ENCODE data around the gene POLA1. TPM values are rescaled to one million over a fixed set of nuclear protein-coding genes. Genes with fewer than 3 reads are reported as not detected.
A peak's percentile ranks its signal among the peaks of the same experiment; 100 is the strongest.

Gene POLA1, protein sequence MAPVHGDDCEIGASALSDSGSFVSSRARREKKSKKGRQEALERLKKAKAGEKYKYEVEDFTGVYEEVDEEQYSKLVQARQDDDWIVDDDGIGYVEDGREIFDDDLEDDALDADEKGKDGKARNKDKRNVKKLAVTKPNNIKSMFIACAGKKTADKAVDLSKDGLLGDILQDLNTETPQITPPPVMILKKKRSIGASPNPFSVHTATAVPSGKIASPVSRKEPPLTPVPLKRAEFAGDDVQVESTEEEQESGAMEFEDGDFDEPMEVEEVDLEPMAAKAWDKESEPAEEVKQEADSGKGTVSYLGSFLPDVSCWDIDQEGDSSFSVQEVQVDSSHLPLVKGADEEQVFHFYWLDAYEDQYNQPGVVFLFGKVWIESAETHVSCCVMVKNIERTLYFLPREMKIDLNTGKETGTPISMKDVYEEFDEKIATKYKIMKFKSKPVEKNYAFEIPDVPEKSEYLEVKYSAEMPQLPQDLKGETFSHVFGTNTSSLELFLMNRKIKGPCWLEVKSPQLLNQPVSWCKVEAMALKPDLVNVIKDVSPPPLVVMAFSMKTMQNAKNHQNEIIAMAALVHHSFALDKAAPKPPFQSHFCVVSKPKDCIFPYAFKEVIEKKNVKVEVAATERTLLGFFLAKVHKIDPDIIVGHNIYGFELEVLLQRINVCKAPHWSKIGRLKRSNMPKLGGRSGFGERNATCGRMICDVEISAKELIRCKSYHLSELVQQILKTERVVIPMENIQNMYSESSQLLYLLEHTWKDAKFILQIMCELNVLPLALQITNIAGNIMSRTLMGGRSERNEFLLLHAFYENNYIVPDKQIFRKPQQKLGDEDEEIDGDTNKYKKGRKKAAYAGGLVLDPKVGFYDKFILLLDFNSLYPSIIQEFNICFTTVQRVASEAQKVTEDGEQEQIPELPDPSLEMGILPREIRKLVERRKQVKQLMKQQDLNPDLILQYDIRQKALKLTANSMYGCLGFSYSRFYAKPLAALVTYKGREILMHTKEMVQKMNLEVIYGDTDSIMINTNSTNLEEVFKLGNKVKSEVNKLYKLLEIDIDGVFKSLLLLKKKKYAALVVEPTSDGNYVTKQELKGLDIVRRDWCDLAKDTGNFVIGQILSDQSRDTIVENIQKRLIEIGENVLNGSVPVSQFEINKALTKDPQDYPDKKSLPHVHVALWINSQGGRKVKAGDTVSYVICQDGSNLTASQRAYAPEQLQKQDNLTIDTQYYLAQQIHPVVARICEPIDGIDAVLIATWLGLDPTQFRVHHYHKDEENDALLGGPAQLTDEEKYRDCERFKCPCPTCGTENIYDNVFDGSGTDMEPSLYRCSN (N-terminal part only)
- total RNA-seq (ENCODE audit: low replicate concordance): 67.7 and 80.4 TPM in 2 replicates

DNA sequence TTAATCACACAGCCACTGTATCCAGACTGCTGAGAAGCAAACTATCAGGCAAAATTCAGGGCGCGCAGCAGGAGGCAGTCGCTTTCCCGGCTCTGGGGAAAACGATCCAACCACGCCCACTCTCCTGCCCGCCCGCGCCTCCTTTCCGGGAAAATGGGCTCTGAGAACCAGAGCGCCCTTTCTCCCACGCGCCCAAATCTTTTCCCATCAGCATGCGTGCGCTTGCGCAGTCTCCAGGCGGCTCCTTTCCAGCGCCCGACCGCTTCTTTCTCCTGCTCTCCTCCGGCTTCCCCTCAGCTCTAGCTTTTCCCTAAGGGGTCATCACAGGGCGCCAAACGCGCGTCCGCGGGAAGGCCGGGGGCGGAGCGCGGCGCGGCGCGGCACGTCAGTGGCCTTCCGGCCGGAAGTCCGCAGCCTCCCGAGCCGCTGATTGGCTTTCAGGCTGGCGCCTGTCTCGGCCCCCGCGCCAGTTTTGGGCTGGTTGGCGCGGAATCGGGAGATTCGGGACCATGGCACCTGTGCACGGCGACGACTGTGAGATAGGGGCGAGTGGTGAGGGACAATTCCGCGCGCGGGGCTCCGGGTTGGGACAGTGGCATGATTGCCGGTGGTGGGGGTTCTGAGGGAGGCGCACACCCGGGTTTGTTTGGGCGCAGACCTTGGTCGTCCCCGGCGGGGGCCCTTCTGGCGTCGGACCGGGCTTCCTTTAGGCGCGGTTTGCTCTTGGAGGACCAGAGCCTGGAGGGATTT lies at the start of gene POLA1:
Gene POLA1 (plus strand): TSS at position 466 of the 750 bp plus-strand sequence. CDS start 44 bp downstream, at position 510.
- peak within 1 kb of the TSS; percentile 86 for H3K9ac ChIP-seq
- H3K4me2 ChIP-seq: peak within 1 kb of the TSS; percentile 89
- DNase-seq (ENCODE audit: low spot score): peak; percentile 100
- Mint-ChIP-seq H3K27me3 (ENCODE audit: insufficient read depth, low read depth) (no peaks in the 10 kb centered on the region), H3K4me1 (peaks cover 45% of the 10 kb centered on the region), H3K9me3 (peaks cover 5% of the 10 kb centered on the region), H3K27ac (peak within 1 kb of the TSS; percentile 68), H3K36me3 (peaks cover 2% of the 10 kb centered on the region), H3K4me3 (peak within 1 kb of the TSS; percentile 94)
- peaks cover 33% of the 10 kb centered on the region for H4K20me1 ChIP-seq (ENCODE audit: low read depth)
- H3K79me2 ChIP-seq (ENCODE audit: low read depth): peaks cover 49% of the 10 kb centered on the region
- no peaks in the 10 kb centered on the region for H3K9me3 ChIP-seq (ENCODE audit: low read depth)
- no peaks in the 10 kb centered on the region for H3K36me3 ChIP-seq
- H3K4me3 ChIP-seq: peak within 1 kb of the TSS; percentile 78
- TF ChIP-seq EZH2phosphoT487 (IDR thresholded peaks at IDR 0.05) (no peak), EZH2 (IDR thresholded peaks at IDR 0.05) (no peak), CTCF (IDR thresholded peaks at IDR 0.05) (peak; percentile 17)
- peaks cover 24% of the 10 kb centered on the region for H3F3A ChIP-seq (ENCODE audit: low read depth)
- peaks cover 37% of the 10 kb centered on the region for H3K4me1 ChIP-seq
- H3K27me3 ChIP-seq: no peaks in the 10 kb centered on the region
- peak within 1 kb of the TSS; percentile 74 for H3K27ac ChIP-seq
- H2AFZ ChIP-seq (replicated peaks): peak within 1 kb of the TSS; percentile 35

DNA sequence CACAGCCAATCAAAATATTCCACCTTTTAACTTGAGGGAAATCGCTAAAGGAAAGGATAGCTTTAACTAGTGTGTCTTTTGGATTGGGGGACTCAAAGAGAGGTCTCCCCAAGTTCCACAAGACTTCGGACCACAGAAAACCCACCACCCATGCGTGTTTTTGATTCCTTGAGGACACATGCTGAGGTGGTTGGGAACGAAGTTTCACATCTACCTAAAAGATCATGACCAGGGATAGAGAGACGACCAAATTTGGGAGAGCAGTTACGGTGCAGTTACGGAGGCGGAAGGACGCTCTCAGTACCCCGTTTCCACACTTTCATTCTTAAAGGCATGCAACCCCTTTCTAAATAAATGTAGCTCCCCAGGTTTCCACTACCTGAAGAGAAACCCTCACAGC lies 47.7 kb upstream of the POLA1 start:
- Mint-ChIP-seq H3K27ac (no peak overlapping the region), H3K36me3 (no peaks in the 10 kb centered on the region), H3K9me3 (no peaks in the 10 kb centered on the region), H3K4me3 (peak overlapping the region; percentile 82), H3K27me3 (ENCODE audit: insufficient read depth, low read depth) (peaks cover 16% of the 10 kb centered on the region), H3K4me1 (peaks cover 28% of the 10 kb centered on the region)
- TF ChIP-seq EZH2 (IDR thresholded peaks at IDR 0.05) (no peak), CTCF (IDR thresholded peaks at IDR 0.05) (no peak), EZH2phosphoT487 (IDR thresholded peaks at IDR 0.05) (no peak)
- Histone ChIP-seq H3K27me3 (no peaks in the 10 kb centered on the region), H3K27ac (peak overlapping the region; percentile 98), H3K4me1 (peaks cover 38% of the 10 kb centered on the region), H3F3A (ENCODE audit: low read depth) (peaks cover 33% of the 10 kb centered on the region), H3K4me2 (peak overlapping the region; percentile 81), H2AFZ (replicated peaks) (peak overlapping the region; percentile 63), H3K4me3 (peak overlapping the region; percentile 50), H4K20me1 (ENCODE audit: low read depth) (no peaks in the 10 kb centered on the region), H3K9me3 (ENCODE audit: low read depth) (no peaks in the 10 kb centered on the region), H3K79me2 (ENCODE audit: low read depth) (peaks cover 53% of the 10 kb centered on the region), H3K9ac (no peak overlapping the region), H3K36me3 (no peaks in the 10 kb centered on the region)
- DNase-seq (ENCODE audit: low spot score): peak; percentile 15

Data from neural progenitor cell (in vitro differentiated cells).